OCI-LY7 (cell line): ENCODE results near the gene FHDC1.

Experiments
- EZH2phosphoT487 ChIP-seq: fragments of 200-600 bp; sonication (generic); IDR thresholded peaks from 2 replicates; pipeline ENCODE4 v1.6.1; 2018; ENCODE audit warnings: low read depth, borderline replicate concordance, mild to moderate bottlenecking, mixed run types, antibody characterized with exemption, low read length, moderate library complexity, mixed read lengths
- TF ChIP-seq, protein P1 (sequence below): fragments of 200-600 bp; sonication (generic); conservative IDR thresholded peaks from 2 replicates; pipeline ENCODE4 v1.5.1; 2014; ENCODE audit warnings: mild to moderate bottlenecking, antibody characterized with exemption, low read length, moderate library complexity, mixed read lengths

DNA sequence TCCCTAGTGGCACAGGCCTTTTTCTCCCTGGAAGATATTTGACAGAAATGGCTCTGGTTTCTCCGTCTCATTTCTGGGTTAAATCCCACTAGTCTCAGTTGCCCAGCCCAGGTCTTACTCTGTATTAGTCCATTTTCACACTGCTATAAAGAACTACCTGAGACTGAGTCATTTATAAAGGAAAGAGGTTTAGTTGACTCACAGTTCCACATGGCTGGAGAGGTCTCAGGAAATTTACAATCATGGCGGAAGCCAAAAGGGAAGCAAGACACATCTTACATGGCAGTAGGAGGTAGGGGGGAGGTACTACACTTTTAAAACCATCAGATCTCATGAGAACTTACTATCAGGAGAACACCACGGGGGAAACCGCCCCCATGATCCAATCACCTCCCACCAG is 81.9 kb downstream of the FHDC1 start:
- TF ChIP-seq, protein P1, sequence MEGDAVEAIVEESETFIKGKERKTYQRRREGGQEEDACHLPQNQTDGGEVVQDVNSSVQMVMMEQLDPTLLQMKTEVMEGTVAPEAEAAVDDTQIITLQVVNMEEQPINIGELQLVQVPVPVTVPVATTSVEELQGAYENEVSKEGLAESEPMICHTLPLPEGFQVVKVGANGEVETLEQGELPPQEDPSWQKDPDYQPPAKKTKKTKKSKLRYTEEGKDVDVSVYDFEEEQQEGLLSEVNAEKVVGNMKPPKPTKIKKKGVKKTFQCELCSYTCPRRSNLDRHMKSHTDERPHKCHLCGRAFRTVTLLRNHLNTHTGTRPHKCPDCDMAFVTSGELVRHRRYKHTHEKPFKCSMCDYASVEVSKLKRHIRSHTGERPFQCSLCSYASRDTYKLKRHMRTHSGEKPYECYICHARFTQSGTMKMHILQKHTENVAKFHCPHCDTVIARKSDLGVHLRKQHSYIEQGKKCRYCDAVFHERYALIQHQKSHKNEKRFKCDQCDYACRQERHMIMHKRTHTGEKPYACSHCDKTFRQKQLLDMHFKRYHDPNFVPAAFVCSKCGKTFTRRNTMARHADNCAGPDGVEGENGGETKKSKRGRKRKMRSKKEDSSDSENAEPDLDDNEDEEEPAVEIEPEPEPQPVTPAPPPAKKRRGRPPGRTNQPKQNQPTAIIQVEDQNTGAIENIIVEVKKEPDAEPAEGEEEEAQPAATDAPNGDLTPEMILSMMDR = no peak
- no peak for TF ChIP-seq EZH2phosphoT487
